ENCODE measurements around the gene RAB20.

DNA sequence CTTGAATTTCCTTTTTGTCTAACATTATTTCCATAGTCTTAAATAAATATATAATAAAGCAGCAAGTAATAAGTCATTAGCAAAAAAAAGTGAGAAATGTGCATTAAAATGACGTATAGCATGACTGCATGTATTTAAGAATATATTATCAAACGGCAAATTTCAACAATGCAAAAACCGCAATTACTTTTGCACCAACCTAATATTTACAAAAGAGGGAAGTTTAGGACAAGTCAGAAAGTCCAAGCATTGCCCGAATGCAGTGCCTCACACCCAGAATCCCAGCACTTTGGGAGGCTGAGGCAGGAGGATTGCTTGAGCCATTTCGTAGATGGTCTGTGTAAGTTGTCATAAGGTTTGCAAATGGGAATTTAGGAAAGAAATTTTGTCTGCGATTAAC lies 43.6 kb upstream of the RAB20 start:
- TF ChIP-seq, protein P1, sequence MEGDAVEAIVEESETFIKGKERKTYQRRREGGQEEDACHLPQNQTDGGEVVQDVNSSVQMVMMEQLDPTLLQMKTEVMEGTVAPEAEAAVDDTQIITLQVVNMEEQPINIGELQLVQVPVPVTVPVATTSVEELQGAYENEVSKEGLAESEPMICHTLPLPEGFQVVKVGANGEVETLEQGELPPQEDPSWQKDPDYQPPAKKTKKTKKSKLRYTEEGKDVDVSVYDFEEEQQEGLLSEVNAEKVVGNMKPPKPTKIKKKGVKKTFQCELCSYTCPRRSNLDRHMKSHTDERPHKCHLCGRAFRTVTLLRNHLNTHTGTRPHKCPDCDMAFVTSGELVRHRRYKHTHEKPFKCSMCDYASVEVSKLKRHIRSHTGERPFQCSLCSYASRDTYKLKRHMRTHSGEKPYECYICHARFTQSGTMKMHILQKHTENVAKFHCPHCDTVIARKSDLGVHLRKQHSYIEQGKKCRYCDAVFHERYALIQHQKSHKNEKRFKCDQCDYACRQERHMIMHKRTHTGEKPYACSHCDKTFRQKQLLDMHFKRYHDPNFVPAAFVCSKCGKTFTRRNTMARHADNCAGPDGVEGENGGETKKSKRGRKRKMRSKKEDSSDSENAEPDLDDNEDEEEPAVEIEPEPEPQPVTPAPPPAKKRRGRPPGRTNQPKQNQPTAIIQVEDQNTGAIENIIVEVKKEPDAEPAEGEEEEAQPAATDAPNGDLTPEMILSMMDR (IDR thresholded peaks at IDR 0.05 in 2 of 3, conservative IDR thresholded peaks at IDR 0.05 in 1 of 3; ENCODE audit: borderline replicate concordance in 1 of 3, insufficient read depth in 1 of 3, low read depth in 2 of 3, low read length in 2 of 3) = no peak
- TF ChIP-seq SIN3A (IDR thresholded peaks at IDR 0.05; ENCODE audit: low read depth) (no peak), POLR2A (IDR thresholded peaks at IDR 0.05; ENCODE audit: borderline replicate concordance, extremely low read depth, insufficient read depth, insufficient read length) (no peak), EZH2 (IDR thresholded peaks at IDR 0.05) (no peak), JUND (IDR thresholded peaks at IDR 0.05) (no peak), EGR1 (IDR thresholded peaks at IDR 0.05; ENCODE audit: low read depth) (no peak), ELF1 (IDR thresholded peaks at IDR 0.05; ENCODE audit: borderline replicate concordance, low read depth) (no peak), POLR2AphosphoS5 (IDR thresholded peaks at IDR 0.05; ENCODE audit: low read depth, low read length) (no peak), CBX3 (IDR thresholded peaks at IDR 0.05; ENCODE audit: low read depth) (no peak), SP1 (IDR thresholded peaks at IDR 0.05; ENCODE audit: low read depth) (no peak), CEBPB (IDR thresholded peaks at IDR 0.05; ENCODE audit: low read depth) (no peak)
- TF ChIP-seq, protein P2, sequence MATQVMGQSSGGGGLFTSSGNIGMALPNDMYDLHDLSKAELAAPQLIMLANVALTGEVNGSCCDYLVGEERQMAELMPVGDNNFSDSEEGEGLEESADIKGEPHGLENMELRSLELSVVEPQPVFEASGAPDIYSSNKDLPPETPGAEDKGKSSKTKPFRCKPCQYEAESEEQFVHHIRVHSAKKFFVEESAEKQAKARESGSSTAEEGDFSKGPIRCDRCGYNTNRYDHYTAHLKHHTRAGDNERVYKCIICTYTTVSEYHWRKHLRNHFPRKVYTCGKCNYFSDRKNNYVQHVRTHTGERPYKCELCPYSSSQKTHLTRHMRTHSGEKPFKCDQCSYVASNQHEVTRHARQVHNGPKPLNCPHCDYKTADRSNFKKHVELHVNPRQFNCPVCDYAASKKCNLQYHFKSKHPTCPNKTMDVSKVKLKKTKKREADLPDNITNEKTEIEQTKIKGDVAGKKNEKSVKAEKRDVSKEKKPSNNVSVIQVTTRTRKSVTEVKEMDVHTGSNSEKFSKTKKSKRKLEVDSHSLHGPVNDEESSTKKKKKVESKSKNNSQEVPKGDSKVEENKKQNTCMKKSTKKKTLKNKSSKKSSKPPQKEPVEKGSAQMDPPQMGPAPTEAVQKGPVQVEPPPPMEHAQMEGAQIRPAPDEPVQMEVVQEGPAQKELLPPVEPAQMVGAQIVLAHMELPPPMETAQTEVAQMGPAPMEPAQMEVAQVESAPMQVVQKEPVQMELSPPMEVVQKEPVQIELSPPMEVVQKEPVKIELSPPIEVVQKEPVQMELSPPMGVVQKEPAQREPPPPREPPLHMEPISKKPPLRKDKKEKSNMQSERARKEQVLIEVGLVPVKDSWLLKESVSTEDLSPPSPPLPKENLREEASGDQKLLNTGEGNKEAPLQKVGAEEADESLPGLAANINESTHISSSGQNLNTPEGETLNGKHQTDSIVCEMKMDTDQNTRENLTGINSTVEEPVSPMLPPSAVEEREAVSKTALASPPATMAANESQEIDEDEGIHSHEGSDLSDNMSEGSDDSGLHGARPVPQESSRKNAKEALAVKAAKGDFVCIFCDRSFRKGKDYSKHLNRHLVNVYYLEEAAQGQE (IDR thresholded peaks at IDR 0.05; ENCODE audit: low read depth) = no peak

Measured in HCT116 (cell line).